Esophagus muscularis mucosa (tissue), 4 donors: Measurements from ENCODE around the gene RBM15. TPM values are rescaled to one million over a fixed set of nuclear protein-coding genes. Genes with fewer than 3 reads are reported as not detected.

Experiments used
- DNase-seq: peaks from one replicate; pipeline ENCODE4 v3.0.0-alpha.2; 2017; ENCODE audit errors: extremely low spot score
- H3K27ac ChIP-seq, 4 donors: fragments of 200-600 bp; sonication (generic); replicated peaks in 1 of 4; 1 replicate in 3 of 4; 2 replicates in 1 of 4; pipeline ENCODE4 v1.5.1; 2016 to 2019; ENCODE audit warnings: mild to moderate bottlenecking in 1 of 4
- H3K27me3 ChIP-seq, 4 donors: fragments of 200-600 bp; sonication (generic); one replicate each; pipeline versions ENCODE4 v1.5.1 to v1.6.0; 2016 to 2019
- H3K36me3 ChIP-seq, 4 donors: fragments of 200-600 bp; sonication (generic); one replicate each; pipeline ENCODE4 v1.5.1; 2016 to 2019
- H3K4me1 ChIP-seq, 4 donors: fragments of 200-600 bp; sonication (generic); one replicate each; pipeline ENCODE4 v1.5.1; 2016 to 2019
- H3K4me3 ChIP-seq, 4 donors: fragments of 200-600 bp; sonication (generic); 1 replicate in 2 of 4; 2 replicates in 2 of 4; pipeline ENCODE4 v1.5.1; 2016 to 2019; ENCODE audit warnings: mild to moderate bottlenecking in 4 of 4, moderate library complexity in 1 of 4
- H3K9me3 ChIP-seq, 4 donors: fragments of 200-600 bp; sonication (generic); 1 replicate in 3 of 4; 2 replicates in 1 of 4; pipeline ENCODE4 v1.5.1; 2016 to 2019
- CTCF ChIP-seq, 3 experiments: fragments of 200-600 bp in 2 of 3; fragments of 450-650 bp in 1 of 3; sonication (generic) in 2 of 3; IDR thresholded peaks; one replicate each; pipeline ENCODE4 v1.5.1; 2017 to 2019; ENCODE audit warnings: antibody characterized with exemption in 3 of 3, mild to moderate bottlenecking in 2 of 3, moderate library complexity in 1 of 3
- EP300 ChIP-seq: sonication (generic); formaldehyde crosslinking; IDR thresholded peaks from one replicate; pipeline ENCODE4 v1.6.1; 2017; ENCODE audit warnings: antibody characterized with exemption
- POLR2A ChIP-seq: fragments of 450-650 bp; IDR thresholded peaks from one replicate; pipeline ENCODE4 v1.6.1; 2017; ENCODE audit warnings: antibody characterized with exemption, moderate library complexity, mild to moderate bottlenecking, low read depth
- POLR2AphosphoS5 ChIP-seq, 2 donors: sonication (generic); formaldehyde crosslinking; IDR thresholded peaks; one replicate each; pipeline ENCODE4 v1.6.1; 2017; ENCODE audit warnings: antibody characterized with exemption in 2 of 2
- WGBS: methylation state at CpG from one replicate; pipeline ENCODE4 v1.1.5; 2018; 5-methylcytosine and 5-hydroxymethylcytosine counted together
- intact Hi-C: fragments of 100-400 bp; cut with DNase I; formaldehyde crosslinking; loops from one replicate; pipeline ENCODE4 v1.15.1; 2023
- total RNA-seq, 4 donors: library from RNA; depleted of rRNA; stranded (reverse); fragments of >200 nt; gene quantifications; one replicate each; pipeline versions ENCODE4 v1.1.0 to v1.2.1, GENCODE V29; 2016

The RBM15 gene
- total RNA-seq, 4 donors from 2014 or later, result 20.6 to 26.6 (median 24.2) TPM

GRCh38 chr1:110339407-110340206 lies 430 bp downstream of the RBM15 start:
- Histone ChIP-seq H3K4me1 (peaks cover 44 to 58% (median 55%) of the 10 kb centered on the region in 4 donors), H3K9me3 (no peaks in the 10 kb centered on the region), H3K36me3 (peaks cover 0 to 27% (median 20%) of the 10 kb centered on the region in 4 donors), H3K27me3 (no peaks in the 10 kb centered on the region), H3K27ac (peak overlapping the region; percentile 90 to 98 (median 95)), H3K4me3 (peak overlapping the region; percentile 80 to 93 (median 90))
- TF ChIP-seq POLR2A (peak; percentile 93), CTCF (IDR thresholded peaks at IDR 0.05) (peak in 2 of 3 experiments; percentile 44 to 63), EP300 (no peak), POLR2AphosphoS5 (IDR thresholded peaks at IDR 0.05) (peak; percentile 89 to 96)
- DNase-seq, result no peak
- intact Hi-C loops, result loop anchor here (5.0 kb wide), 2 partner anchors 53 to 68 kb away; partner anchors contain the start of genes LAMTOR5 and SLC16A4
- WGBS, result 0% methylated on average over 44 of the region's 77 CpGs

- Histone ChIP-seq H3K27ac (peak overlapping the region; percentile 90 to 98 (median 95)), H3K27me3 (no peaks in the 10 kb centered on the region), H3K9me3 (no peaks in the 10 kb centered on the region), H3K4me3 (peak overlapping the region; percentile 80 to 93 (median 90)), H3K4me1 (peaks cover 50 to 63% (median 60%) of the 10 kb centered on the region in 4 donors), H3K36me3 (peaks cover 0 to 29% (median 21%) of the 10 kb centered on the region in 4 donors)
- DNase-seq, result no peak
- no CpG with 5 or more reads among the region's 9 CpGs for WGBS
- TF ChIP-seq POLR2A, result no peak
- TF ChIP-seq CTCF (IDR thresholded peaks at IDR 0.05), result no peak
- no peak for TF ChIP-seq POLR2AphosphoS5 (IDR thresholded peaks at IDR 0.05)
- no peak for TF ChIP-seq EP300
- intact Hi-C loops, result loop anchor here (5.0 kb wide), 2 partner anchors 52 to 67 kb away; partner anchors contain the start of genes LAMTOR5 and SLC16A4
Measured at GRCh38 chr1:110340207-110340468, 961 bp downstream of the RBM15 start.

GRCh38 chr1:110341146-110341871 lies 2.1 kb downstream of the RBM15 start:
- Histone ChIP-seq H3K27ac (peak overlapping the region in 1 of 4 donors; percentile 96), H3K36me3 (peaks cover 0 to 30% (median 21%) of the 10 kb centered on the region in 4 donors), H3K4me3 (peak overlapping the region in 3 of 4 donors; percentile 0 to 80 (median 6)), H3K9me3 (no peaks in the 10 kb centered on the region), H3K27me3 (no peaks in the 10 kb centered on the region), H3K4me1 (peaks cover 50 to 75% (median 71%) of the 10 kb centered on the region in 4 donors)
- 84% methylated on average over 24 of the region's 27 CpGs for WGBS
- intact Hi-C loops, result loop anchor here (5.0 kb wide), 2 partner anchors 51 to 66 kb away; partner anchors contain the start of genes LAMTOR5 and SLC16A4
- DNase-seq, result no peak
- TF ChIP-seq EP300, result no peak

GRCh38 chr1:110341872-110342331 lies 2.7 kb downstream of the RBM15 start:
- WGBS, result 59% methylated on average over 7 of the region's 9 CpGs
- TF ChIP-seq POLR2A (no peak), EP300 (no peak), CTCF (IDR thresholded peaks at IDR 0.05) (no peak), POLR2AphosphoS5 (IDR thresholded peaks at IDR 0.05) (no peak)

GRCh38 chr1:110343249-110343648 lies 4.1 kb downstream of the RBM15 start:
- Histone ChIP-seq H3K9me3 (no peaks in the 10 kb centered on the region), H3K27me3 (no peaks in the 10 kb centered on the region), H3K4me1 (peaks cover 62 to 84% (median 83%) of the 10 kb centered on the region in 4 donors), H3K4me3 (peak overlapping the region in 1 of 4 donors; percentile 6), H3K36me3 (peaks cover 0 to 47% (median 33%) of the 10 kb centered on the region in 4 donors), H3K27ac (no peak overlapping the region)
- 49% methylated on average over 2 of the region's 2 CpGs for whole genome bisulfite sequencing
- DNase-seq, result no peak
- intact Hi-C loops, result loop anchor here (5.0 kb wide), 2 partner anchors 49 to 64 kb away; partner anchors contain the start of genes LAMTOR5 and SLC16A4
- no peak for TF ChIP-seq EP300
- no peak for TF ChIP-seq POLR2A
- no peak for TF ChIP-seq CTCF (IDR thresholded peaks at IDR 0.05)
- no peak for TF ChIP-seq POLR2AphosphoS5 (IDR thresholded peaks at IDR 0.05)

More at GRCh38 chr1:110341872-110342331, 2.7 kb downstream of the RBM15 start:
- H3K4me3 ChIP-seq, result peak overlapping the region in 2 of 4 donors; percentile 0 to 6
- H3K36me3 ChIP-seq, result peaks cover 0 to 36% (median 27%) of the 10 kb centered on the region in 4 donors
- H3K4me1 ChIP-seq, result peaks cover 50 to 79% (median 77%) of the 10 kb centered on the region in 4 donors
- DNase-seq, result no peak
- no peaks in the 10 kb centered on the region for H3K9me3 ChIP-seq
- H3K27me3 ChIP-seq, result no peaks in the 10 kb centered on the region
- H3K27ac ChIP-seq, result no peak overlapping the region
- intact Hi-C loops, result loop anchor here (5.0 kb wide), 2 partner anchors 50 to 65 kb away; partner anchors contain the start of genes LAMTOR5 and SLC16A4
